ENCODE measurements around the gene RGS11.

RGS11 gene

DNA sequence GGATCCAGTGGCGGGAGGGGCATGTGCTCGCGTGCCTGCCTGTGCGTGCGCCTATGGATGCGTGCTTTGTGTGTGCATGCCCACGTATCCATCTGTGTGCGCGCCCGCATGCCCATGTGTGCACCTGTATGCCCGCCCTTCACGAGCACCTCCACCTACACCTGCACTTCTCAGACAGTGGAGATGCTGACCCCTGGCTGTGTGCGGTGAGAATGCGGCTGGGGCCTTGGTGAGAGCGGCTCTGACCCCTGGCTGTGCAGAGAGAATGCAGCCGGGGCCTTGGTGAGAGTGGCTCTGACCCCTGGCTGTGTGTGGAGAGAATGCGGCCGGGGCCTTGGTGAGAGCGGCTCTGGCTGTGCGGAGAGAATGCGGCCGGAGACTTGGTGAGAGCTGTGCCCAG, 42.9 kb upstream of the RGS11 start:
- peaks cover 72% of the 10 kb centered on the region for H3K79me2 ChIP-seq (ENCODE audit: control insufficient read depth, low read length)
- peaks cover 12% of the 10 kb centered on the region for H3K36me3 ChIP-seq (ENCODE audit: control insufficient read depth, low read length)

GRCh38 chr16:317583-317982, 41.8 kb upstream of the RGS11 start:
- Histone ChIP-seq H4K20me1 (ENCODE audit: control insufficient read depth, insufficient read depth, low read depth, low read length) (peaks cover 4% of the 10 kb centered on the region; the same call in 1 of the 2 replicates), H3F3A (ENCODE audit: control insufficient read depth, insufficient read depth) (no peaks in the 10 kb centered on the region), H3K27me3 (ENCODE audit: control insufficient read depth, low read length) (no peaks in the 10 kb centered on the region), H3K4me3 (ENCODE audit: low read length) (no peak overlapping the region), H3K27ac (ENCODE audit: low read depth, low read length) (no peak overlapping the region), H3K4me1 (ENCODE audit: control insufficient read depth, low read length) (no peaks in the 10 kb centered on the region), H3K4me2 (ENCODE audit: low read length) (no peak overlapping the region), H3K9me3 (ENCODE audit: control insufficient read depth, insufficient read depth, low read length) (no peaks in the 10 kb centered on the region), H3K36me3 (ENCODE audit: control insufficient read depth, low read length) (peaks cover 18% of the 10 kb centered on the region), H3K9me2 (replicated peaks; ENCODE audit: control insufficient read depth, low read length) (no peaks in the 10 kb centered on the region), H3K79me2 (ENCODE audit: control insufficient read depth, low read length) (peaks cover 68% of the 10 kb centered on the region)
- no peak for TF ChIP-seq EZH2phosphoT487 (IDR thresholded peaks at IDR 0.05; ENCODE audit: borderline replicate concordance, low read length)
- TF ChIP-seq CTCF (IDR thresholded peaks at IDR 0.05; ENCODE audit: low read depth, low read length, poor library complexity, severe bottlenecking), result no peak

More for the DNA sequence above, 42.9 kb upstream of the RGS11 start:
- no peaks in the 10 kb centered on the region for H3K9me3 ChIP-seq (ENCODE audit: control insufficient read depth, insufficient read depth, low read length)
- peaks cover 4% of the 10 kb centered on the region for H4K20me1 ChIP-seq (ENCODE audit: control insufficient read depth, insufficient read depth, low read depth, low read length)
- peaks cover 3% of the 10 kb centered on the region for H3K4me1 ChIP-seq (ENCODE audit: control insufficient read depth, low read length)
- TF ChIP-seq CTCF (IDR thresholded peaks at IDR 0.05; ENCODE audit: low read depth, low read length, poor library complexity, severe bottlenecking) (peak; percentile 31), EZH2phosphoT487 (IDR thresholded peaks at IDR 0.05; ENCODE audit: borderline replicate concordance, low read length) (no peak)
- H3K27ac ChIP-seq (ENCODE audit: low read depth, low read length), result no peak overlapping the region
- no peak overlapping the region for H3K4me3 ChIP-seq (ENCODE audit: low read length)
- H3K27me3 ChIP-seq (ENCODE audit: control insufficient read depth, low read length), result no peaks in the 10 kb centered on the region
- no peaks in the 10 kb centered on the region for H3K9me2 ChIP-seq (replicated peaks; ENCODE audit: control insufficient read depth, low read length)
- no peaks in the 10 kb centered on the region for H3F3A ChIP-seq (ENCODE audit: control insufficient read depth, insufficient read depth)
- no peak overlapping the region for H3K4me2 ChIP-seq (ENCODE audit: low read length)

- Histone ChIP-seq H3K79me2 (ENCODE audit: control insufficient read depth, low read length) (peaks cover 63% of the 10 kb centered on the region), H4K20me1 (ENCODE audit: control insufficient read depth, insufficient read depth, low read depth, low read length) (peaks cover 4% of the 10 kb centered on the region; the same call in 1 of the 2 replicates), H3K36me3 (ENCODE audit: control insufficient read depth, low read length) (peaks cover 20% of the 10 kb centered on the region)
Observed at GRCh38 chr16:316741-317464, 41.2 kb upstream of the RGS11 start.

More at GRCh38 chr16:316741-317464, 41.2 kb upstream of the RGS11 start:
- no peak overlapping the region for H3K4me3 ChIP-seq (ENCODE audit: low read length)
- no peaks in the 10 kb centered on the region for H3F3A ChIP-seq (ENCODE audit: control insufficient read depth, insufficient read depth)
- H3K9me3 ChIP-seq (ENCODE audit: control insufficient read depth, insufficient read depth, low read length), result no peaks in the 10 kb centered on the region
- no peak for TF ChIP-seq EZH2phosphoT487 (IDR thresholded peaks at IDR 0.05; ENCODE audit: borderline replicate concordance, low read length)
- TF ChIP-seq CTCF (IDR thresholded peaks at IDR 0.05; ENCODE audit: low read depth, low read length, poor library complexity, severe bottlenecking), result no peak
- H3K27me3 ChIP-seq (ENCODE audit: control insufficient read depth, low read length), result no peaks in the 10 kb centered on the region
- no peaks in the 10 kb centered on the region for H3K9me2 ChIP-seq (replicated peaks; ENCODE audit: control insufficient read depth, low read length)
- H3K27ac ChIP-seq (ENCODE audit: low read depth, low read length), result no peak overlapping the region
- H3K4me2 ChIP-seq (ENCODE audit: low read length), result no peak overlapping the region
- H3K4me1 ChIP-seq (ENCODE audit: control insufficient read depth, low read length), result no peaks in the 10 kb centered on the region

Data from DOHH2 (cell line).